GM18511 (cell line): ENCODE measurements around the gene ITSN1.
"Not testable (repeated sequence)": the region's sequence is repeated elsewhere in the genome, so short reads cannot be mapped to it uniquely, and the experiment has no call there.

Experiments used
- ATAC-seq: cut with Tn5 transposase; IDR thresholded peaks from one replicate; pipeline ENCODE4 v1.9.1; 2021; ENCODE audit warnings: mild to moderate bottlenecking, moderate library complexity; ENCODE audit not compliant: unreplicated experiment

Gene ITSN1

GRCh38 chr21:33642027-33642895 lies at the start of gene ITSN1:
Gene ITSN1, plus strand, starts transcription at chr21:33642501. Its CDS starts 76,328 bp downstream, at chr21:33718829.
- peak; percentile 87 for ATAC-seq

GRCh38 chr21:33598051-33598450 lies 44.2 kb upstream of the ITSN1 start:
- ATAC-seq, result no peak

- no peak for ATAC-seq
These were observed 33.7 kb upstream of the ITSN1 start for GRCh38 chr21:33608559-33608958.

- no peak for ATAC-seq
These were observed 31.1 kb upstream of the ITSN1 start for GRCh38 chr21:33611006-33611744.

GRCh38 chr21:33617565-33617964 lies 24.7 kb upstream of the ITSN1 start:
- ATAC-seq, result not testable (repeated sequence)

GRCh38 chr21:33618407-33618806 lies 23.9 kb upstream of the ITSN1 start:
- no peak for ATAC-seq

GRCh38 chr21:33619726-33620125 lies 22.6 kb upstream of the ITSN1 start:
- no peak for ATAC-seq

- ATAC-seq, result no peak
These were observed 20.0 kb upstream of the ITSN1 start for GRCh38 chr21:33622253-33622652.

- not testable (repeated sequence) for ATAC-seq
These were observed 16.1 kb upstream of the ITSN1 start for GRCh38 chr21:33626151-33626550.

GRCh38 chr21:33634254-33634653 lies 8.0 kb upstream of the ITSN1 start:
- no peak for ATAC-seq

GRCh38 chr21:33640697-33641351 lies 1.5 kb upstream of the ITSN1 start:
- no peak for ATAC-seq

- peak; percentile 86 for ATAC-seq
These were observed 812 bp upstream of the ITSN1 start, which contains the start of gene CRYZL1 for GRCh38 chr21:33641352-33642026. Gene CRYZL1, minus strand, starts transcription at chr21:33641741. Its CDS starts 10,190 bp downstream, at chr21:33631551.

- no peak for ATAC-seq
These were observed 776 bp downstream of the ITSN1 start for GRCh38 chr21:33642896-33643657.

- ATAC-seq, result no peak
These were observed 1.5 kb downstream of the ITSN1 start for GRCh38 chr21:33643658-33644311.

GRCh38 chr21:33644383-33645074 lies 2.2 kb downstream of the ITSN1 start:
- ATAC-seq, result no peak

GRCh38 chr21:33645730-33646129 lies 3.4 kb downstream of the ITSN1 start:
- no peak for ATAC-seq

GRCh38 chr21:33647587-33647986 lies 5.3 kb downstream of the ITSN1 start:
- no peak for ATAC-seq

- ATAC-seq, result no peak
These were observed 6.3 kb downstream of the ITSN1 start for GRCh38 chr21:33648555-33648954.

- no peak for ATAC-seq
These were observed 7.9 kb downstream of the ITSN1 start for GRCh38 chr21:33650230-33650629.
